HepG2 (cell line): ENCODE data around the gene BID.

Experiments
- ARHGAP35 ChIP-seq: sonication (generic); formaldehyde crosslinking; IDR thresholded peaks from 2 replicates; pipeline ENCODE4 v1.9.0; 2022; ENCODE audit warnings: mild to moderate bottlenecking, inconsistent platforms, moderate library complexity, missing genetic modification reagents, borderline replicate concordance
- CREB1 ChIP-seq, 2 experiments: fragments of 450-650 bp in 1 of 2; IDR thresholded peaks; 2 replicates each; pipeline ENCODE4 v1.6.1; 2016 to 2017; ENCODE audit warnings: control low read depth in 1 of 2, mild to moderate bottlenecking in 1 of 2, missing compliant biosample characterization in 1 of 2, missing genetic modification characterization in 1 of 2
- EZH2 ChIP-seq: conservative IDR thresholded peaks from 2 replicates; pipeline ENCODE4 v1.6.1; 2012; ENCODE audit warnings: mild to moderate bottlenecking, low read depth, low read length, moderate library complexity
- FOXK1 ChIP-seq: sonication (generic); formaldehyde crosslinking; IDR thresholded peaks from 2 replicates; pipeline ENCODE4 v1.4.0; 2020; ENCODE audit warnings: low read depth, missing genetic modification reagents, borderline replicate concordance
- FOXP1 ChIP-seq, 2 experiments: fragments of 450-650 bp in 1 of 2; IDR thresholded peaks; 2 replicates each; pipeline ENCODE4 v1.6.1; 2017 to 2018; ENCODE audit warnings: antibody characterized with exemption in 1 of 2
- MYC ChIP-seq: sonication (generic); formaldehyde crosslinking; IDR thresholded peaks from 2 replicates; pipeline ENCODE4 v1.9.0; 2021; ENCODE audit warnings: missing genetic modification reagents, borderline replicate concordance
- POLR2AphosphoS5 ChIP-seq: IDR thresholded peaks from 2 replicates; pipeline ENCODE4 v1.6.1; 2012; ENCODE audit warnings: low read depth, low read length
- RBM39 ChIP-seq: fragments of 200-400 bp; formaldehyde crosslinking; IDR thresholded peaks from one replicate; pipeline ENCODE4 v1.6.1; 2018; ENCODE audit warnings: antibody characterized with exemption, mild to moderate bottlenecking, low read depth, low read length; ENCODE audit not compliant: poor library complexity, severe bottlenecking
- RFX1 ChIP-seq: fragments of 450-650 bp; IDR thresholded peaks from 2 replicates; pipeline ENCODE4 v1.6.1; 2017
- TAF15 ChIP-seq: fragments of 200-400 bp; formaldehyde crosslinking; IDR thresholded peaks from one replicate; pipeline ENCODE4 v1.6.1; 2018; ENCODE audit warnings: mild to moderate bottlenecking, low read depth, low read length; ENCODE audit not compliant: poor library complexity, severe bottlenecking
- ZFP36 ChIP-seq: fragments of 150-350 bp; IDR thresholded peaks from 2 replicates; pipeline ENCODE4 v1.6.1; 2018; ENCODE audit warnings: borderline replicate concordance, low read length, low read depth; ENCODE audit not compliant: partially characterized antibody
- ZNF138 ChIP-seq: sonication (generic); formaldehyde crosslinking; IDR thresholded peaks from 2 replicates; pipeline ENCODE4 v1.5.0; 2020; ENCODE audit warnings: mild to moderate bottlenecking, low read depth, missing genetic modification reagents
- ZNF776 ChIP-seq: sonication (generic); formaldehyde crosslinking; IDR thresholded peaks from 2 replicates; pipeline ENCODE4 v1.4.0; 2020; ENCODE audit warnings: mild to moderate bottlenecking, missing genetic modification reagents

- TF ChIP-seq ZNF776 (CRISPR knock-in tag) = no peak
- no peak for TF ChIP-seq TAF15
- TF ChIP-seq FOXP1 (IDR thresholded peaks at IDR 0.05) = no peak
- TF ChIP-seq FOXP1 (CRISPR knock-in tag; IDR thresholded peaks at IDR 0.05) = no peak
- TF ChIP-seq EZH2 = no peak
- no peak for TF ChIP-seq POLR2AphosphoS5
- TF ChIP-seq RBM39 = no peak
- TF ChIP-seq ZFP36 = no peak
- no peak for TF ChIP-seq FOXK1 (CRISPR knock-in tag)
- no peak for TF ChIP-seq RFX1
- no peak for TF ChIP-seq MYC (CRISPR knock-in tag)
- no peak for TF ChIP-seq ZNF138
- TF ChIP-seq ARHGAP35 (CRISPR knock-in tag) = no peak
- TF ChIP-seq CREB1 (IDR thresholded peaks at IDR 0.05) = no peak
- no peak for TF ChIP-seq CREB1 (CRISPR knock-in tag; IDR thresholded peaks at IDR 0.05)
Measured at GRCh38 chr22:17820879-17821439, 46.7 kb upstream of the BID start.
